Muscle of back (tissue), 11 donors: ENCODE results near the gene RELL1. TPM values are rescaled to one million over a fixed set of nuclear protein-coding genes. Genes with fewer than 3 reads are reported as not detected.

Source experiments
- DNase-seq, 3 donors: peaks; one replicate each; pipeline versions ENCODE4 v3.0.0 to v3.0.0-alpha.2; 2013
- polyA plus RNA-seq, 10 donors: library from polyadenylated mRNA; unstranded; fragments of 120-200 nt; gene quantifications; one replicate each; pipeline ENCODE4 v1.2.1, GENCODE V29; 2013; ENCODE audit not compliant: insufficient read length in 10 of 10

The RELL1 gene
- polyA plus RNA-seq, 10 donors: 10.3 to 15.8 (median 13.9) TPM

GRCh38 chr4:37601531-37601930, 84.6 kb downstream of the RELL1 start:
- peak; percentile 18 to 53 (median 22) for DNase-seq

DNA sequence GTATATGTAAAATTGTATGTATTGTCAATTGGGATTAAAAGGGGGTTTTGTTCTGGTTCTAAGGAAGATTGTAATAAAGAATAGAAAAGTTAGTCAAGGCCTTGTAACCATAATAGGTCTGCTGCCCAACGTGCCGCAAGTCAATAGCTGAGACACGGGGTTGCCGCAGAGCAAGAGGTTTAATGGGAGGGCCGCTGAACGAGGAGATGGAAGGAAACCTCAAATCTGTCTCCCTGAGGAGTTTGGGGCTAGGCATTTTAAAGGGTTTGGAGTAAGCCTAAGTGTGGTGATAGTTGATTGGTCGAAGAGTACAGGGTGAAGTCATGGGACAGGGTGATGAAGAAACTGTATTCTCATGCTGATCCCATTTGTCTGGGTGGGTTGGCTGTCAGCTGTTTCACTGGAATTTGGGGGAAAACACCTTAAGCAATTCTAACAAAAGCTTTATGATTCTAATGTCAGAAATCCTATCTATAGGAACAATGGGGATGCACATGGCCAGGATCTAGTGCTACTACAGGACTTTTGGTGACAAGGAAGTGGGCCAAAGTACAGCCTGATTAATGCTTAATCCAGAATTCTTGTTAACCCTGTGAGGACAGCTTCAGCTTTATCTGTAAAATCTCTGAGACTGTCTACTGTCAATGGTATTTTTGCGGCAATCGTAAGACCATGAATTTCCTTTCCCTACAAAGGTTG, 86.9 kb downstream of the RELL1 start:
- DNase-seq: no peak

- DNase-seq: no peak
These were observed 89.1 kb downstream of the RELL1 start for GRCh38 chr4:37597034-37597433.

GRCh38 chr4:37595875-37596680, 90.1 kb downstream of the RELL1 start:
- DNase-seq: no peak

DNA sequence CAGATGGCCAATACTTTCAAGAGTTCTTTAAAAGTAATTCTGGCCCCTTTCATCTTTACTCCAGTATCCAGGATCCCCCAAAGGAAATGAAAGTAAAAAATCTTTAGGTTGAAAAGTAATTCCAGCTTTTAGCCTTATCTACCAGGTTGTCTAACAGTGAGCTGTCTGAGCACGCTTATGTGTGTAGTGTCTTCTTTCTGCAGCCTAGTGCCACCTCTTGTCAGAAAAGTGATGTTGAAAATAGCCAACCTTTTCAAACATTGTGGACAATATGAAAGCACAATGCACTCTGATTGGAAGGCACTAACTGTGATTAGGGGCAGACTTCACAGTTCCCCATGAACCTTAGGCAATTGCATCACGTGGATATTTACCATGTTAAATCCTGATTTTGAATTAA, 92.1 kb downstream of the RELL1 start:
- DNase-seq: no peak

DNA sequence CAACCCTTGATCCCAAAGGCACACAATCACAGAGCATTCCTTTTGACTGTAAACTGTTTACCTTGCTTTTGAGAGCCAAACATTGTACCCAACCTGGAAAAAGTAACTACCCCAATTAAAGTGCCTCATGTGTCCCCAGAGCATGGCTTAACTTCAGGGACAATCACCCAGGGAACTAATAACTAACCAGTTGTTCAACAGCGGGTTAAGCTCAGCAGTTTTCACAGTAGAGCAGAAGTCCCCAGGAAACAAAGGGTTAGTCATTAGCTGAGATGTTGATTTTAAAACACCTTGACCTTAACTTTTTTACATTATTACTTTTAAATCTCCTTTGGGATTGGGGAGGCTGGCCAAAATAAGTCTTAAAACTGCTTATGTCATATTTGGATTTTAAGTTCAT, 94.8 kb downstream of the RELL1 start:
- no peak for DNase-seq

DNA sequence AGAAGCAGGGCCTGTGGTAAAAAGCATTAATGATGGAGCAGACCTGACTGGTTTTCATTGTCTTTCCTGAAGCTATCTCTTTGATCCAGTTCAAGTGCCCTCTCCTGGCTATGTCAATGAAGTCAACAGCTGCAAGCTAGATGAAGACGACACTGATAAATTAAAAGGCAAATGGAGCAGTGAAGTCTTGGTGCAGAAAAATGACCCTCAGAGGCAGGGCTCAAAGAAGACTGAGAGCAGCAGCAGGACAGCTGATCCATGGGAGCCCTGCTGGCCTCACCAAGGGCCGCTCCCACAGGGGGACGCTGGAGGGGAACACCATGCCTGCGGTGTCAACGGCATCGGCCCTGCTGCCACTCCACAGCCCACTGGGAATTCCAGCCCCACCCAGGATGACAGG, 96.2 kb downstream of the RELL1 start:
- DNase-seq: no peak

GRCh38 chr4:37588150-37588549, 98.0 kb downstream of the RELL1 start:
- no peak for DNase-seq

DNA sequence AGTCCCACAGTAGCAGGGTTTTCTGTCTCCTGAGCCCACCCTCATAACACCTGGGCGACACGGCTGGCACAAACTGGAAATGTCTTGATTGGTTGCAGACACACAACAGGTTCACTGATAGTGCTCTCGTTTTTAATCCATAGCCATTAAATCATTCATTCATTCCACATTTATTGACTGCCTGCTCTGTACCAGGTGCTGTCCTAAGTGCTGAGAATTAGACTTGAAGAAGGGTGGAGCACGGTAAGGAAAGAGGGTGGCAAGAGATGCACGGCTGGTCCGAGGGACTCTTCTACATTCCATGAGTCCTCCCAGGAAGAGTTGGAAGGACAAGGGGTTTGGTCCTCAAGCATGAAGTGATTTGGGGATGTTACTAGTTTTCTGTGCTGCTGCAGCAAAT, 100.0 kb downstream of the RELL1 start:
- DNase-seq: no peak

GRCh38 chr4:37584493-37585060, 101.6 kb downstream of the RELL1 start:
- DNase-seq: no peak

DNA sequence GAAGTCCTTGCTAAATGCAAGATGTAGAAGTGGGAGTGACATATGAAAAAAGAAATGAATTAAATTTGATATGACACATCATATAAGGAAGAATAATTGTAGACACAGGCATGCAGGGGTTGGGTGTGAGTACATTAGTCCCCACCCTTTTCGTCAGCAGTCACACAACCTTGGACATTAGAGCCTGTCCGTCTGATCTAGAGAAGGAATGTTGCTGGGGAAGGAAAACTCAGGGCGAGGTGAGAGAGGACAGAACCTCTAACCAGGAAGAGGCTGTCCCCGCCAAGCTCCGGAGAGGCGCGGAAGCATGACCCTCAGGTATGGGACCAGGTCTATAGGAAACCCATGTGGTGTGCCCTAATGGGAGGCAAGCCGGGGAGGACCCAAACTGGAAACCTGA, 102.1 kb downstream of the RELL1 start:
- DNase-seq: no peak

GRCh38 chr4:37573566-37573965, 112.6 kb downstream of the RELL1 start:
- no peak for DNase-seq

DNA sequence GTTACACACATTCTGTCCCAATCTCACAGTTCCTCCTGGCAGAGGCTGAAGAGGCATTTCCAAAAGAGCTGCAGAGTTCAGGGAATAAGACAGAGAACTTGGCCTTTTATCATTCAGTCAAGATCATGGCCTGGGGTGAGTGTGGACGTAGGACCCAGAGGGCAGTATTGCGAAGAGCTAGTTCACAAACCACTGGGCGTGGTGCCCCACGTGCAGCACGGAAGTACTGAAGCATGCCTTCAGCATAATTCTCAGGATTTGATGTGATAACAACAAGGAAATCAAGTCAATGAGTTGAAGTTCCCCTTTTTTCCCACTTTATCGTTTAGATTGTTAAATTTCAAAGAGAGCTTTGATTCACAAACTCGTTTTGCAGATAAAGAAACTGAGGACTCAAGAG, 117.7 kb downstream of the RELL1 start:
- DNase-seq: no peak

DNA sequence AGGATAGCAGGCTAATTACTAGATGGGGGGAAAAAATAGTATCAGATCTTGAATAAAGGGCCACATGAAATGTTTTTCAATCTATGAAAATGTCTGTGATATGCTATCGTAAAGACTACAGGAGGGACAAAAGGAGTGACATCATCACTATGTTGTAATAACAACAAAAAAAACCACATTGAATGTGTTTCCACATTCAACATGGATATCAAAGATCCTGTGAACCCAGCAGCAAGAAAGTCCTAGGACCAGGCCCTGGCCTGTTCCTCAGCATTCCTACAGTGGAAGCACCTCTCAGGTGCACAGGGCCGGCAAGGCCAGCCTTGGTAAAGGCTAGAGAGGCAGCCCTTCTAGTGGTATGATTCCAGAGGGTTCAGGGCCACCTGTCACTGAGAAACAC, 118.3 kb downstream of the RELL1 start:
- DNase-seq: no peak

GRCh38 chr4:37562592-37562991, 123.6 kb downstream of the RELL1 start:
- no peak for DNase-seq

GRCh38 chr4:37561803-37562207, 124.4 kb downstream of the RELL1 start:
- no peak for DNase-seq

DNA sequence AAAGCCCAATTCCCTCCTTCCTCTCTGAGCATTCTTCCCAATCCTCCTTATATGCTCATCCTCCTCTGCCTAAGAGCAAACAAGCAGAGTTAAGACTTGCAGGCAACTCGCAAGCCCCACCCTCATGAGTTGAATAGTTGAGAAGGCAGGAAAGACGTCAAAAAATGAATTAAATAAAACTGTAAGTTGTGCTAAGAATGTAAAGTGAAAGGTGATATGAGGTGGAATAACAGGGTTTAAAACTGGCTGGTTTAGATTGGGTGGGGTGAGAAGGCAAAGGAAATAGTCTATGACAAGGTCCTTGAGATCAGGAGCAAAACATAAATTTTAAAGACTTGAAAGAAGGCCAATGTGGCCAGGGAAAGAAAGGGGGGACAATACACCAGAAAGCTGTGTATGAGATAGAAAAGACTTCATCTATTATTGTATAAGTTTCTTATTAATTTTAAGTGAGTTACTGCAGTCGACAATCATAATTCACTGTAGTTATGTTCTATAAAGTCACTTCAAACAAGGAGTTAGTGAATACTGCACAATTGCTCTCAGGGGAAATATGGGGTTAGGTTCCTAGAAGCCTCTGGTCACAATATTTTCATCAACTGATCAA, 124.9 kb downstream of the RELL1 start:
- no peak for DNase-seq

Other genes with a start within 250 kb of the RELL1 start
- gene PGM2, start 140.3 kb upstream of the RELL1 start, polyA plus RNA-seq: 10 to 100 TPM; 11.3 to 20.5 (median 12.5) TPM
- gene TBC1D1, start 204.7 kb upstream of the RELL1 start, polyA plus RNA-seq: 10 to 100 TPM; 38.8 to 69.9 (median 50.1) TPM